A549 treated with Hydrocortisone at 1 μM for 4 hours (cell line): ENCODE measurements around the gene CD151. TPM values are rescaled to one million over a fixed set of nuclear protein-coding genes. Genes with fewer than 3 reads are reported as not detected.

Experiments used
- total RNA-seq: library from RNA; stranded (reverse); fragments of 200-300 nt; extraction: Qiagen RNA extraction; gene quantifications from 5 replicates; pipeline ENCODE4 v1.2.3, GENCODE V29; 2022

Gene CD151
- total RNA-seq: 809 to 892 TPM (median 846 TPM) in 5 replicates

GRCh38 chr11:832529-833113 is at the start of gene CD151:
TSS of gene CD151 (plus strand) at chr11:832952. CDS start at chr11:836070, 3,118 bp downstream.

GRCh38 chr11:789943-790342 is 42.8 kb upstream of the CD151 start, which contains the start of gene CEND1:
TSS of gene CEND1 (minus strand) at chr11:790090. CDS start at chr11:788576, 1,514 bp downstream.

GRCh38 chr11:798093-798713 is 34.5 kb upstream of the CD151 start, which contains the start of gene SLC25A22:
TSS of gene SLC25A22 (minus strand) at chr11:798281. CDS start at chr11:795006, 3,275 bp downstream.

GRCh38 chr11:809287-810039 is 23.3 kb upstream of the CD151 start, which contains the start of gene RPLP2:
TSS of gene RPLP2 (plus strand) at chr11:809967. CDS start at chr11:810235, 268 bp downstream.

GRCh38 chr11:818396-819128 is 14.2 kb upstream of the CD151 start, which contains the start of gene PNPLA2:
TSS of gene PNPLA2 (plus strand) at chr11:818914. CDS start at chr11:819719, 805 bp downstream.

GRCh38 chr11:827897-828192 is 4.9 kb upstream of the CD151 start, which contains the start of gene CRACR2B:
TSS of gene CRACR2B (plus strand) at chr11:827919. CDS start at chr11:828608, 689 bp downstream.

GRCh38 chr11:842370-843002 is 9.7 kb downstream of the CD151 start, which contains the start of the genes POLR2L and TSPAN4:
TSS of gene POLR2L (minus strand) at chr11:842529. CDS start at chr11:842508, 21 bp downstream.
TSS of gene TSPAN4 (plus strand) at chr11:842852. CDS start at chr11:850305, 7,453 bp downstream.

Other genes starting within 250 kb of the CD151 start
- gene IRF7, start 217.0 kb upstream of the CD151 start, total RNA-seq: 6.2 to 7.7 TPM (median 6.8 TPM) in 5 replicates
- gene CDHR5, start 208.0 kb upstream of the CD151 start, total RNA-seq: 0.03 to 0.13 TPM (median 0.03 TPM) in 3 of 5 replicates, not detected in the others
- not detected in 5 replicates for gene SCT, start 205.8 kb upstream of the CD151 start, total RNA-seq
- 0.10 to 0.31 TPM (median 0.22 TPM) in 5 replicates for gene DRD4, start 195.7 kb upstream of the CD151 start, total RNA-seq
- gene DEAF1, start 137.7 kb upstream of the CD151 start, total RNA-seq: 29.4 to 37.4 TPM (median 34.6 TPM) in 5 replicates
- 8.8 to 11.2 TPM (median 11.0 TPM) in 5 replicates for gene TMEM80, start 137.1 kb upstream of the CD151 start, total RNA-seq
- gene EPS8L2, start 126.7 kb upstream of the CD151 start, total RNA-seq: 86.6 to 123 TPM (median 114 TPM) in 5 replicates
- gene TALDO1, start 85.5 kb upstream of the CD151 start, total RNA-seq: 392 to 415 TPM (median 399 TPM) in 5 replicates
- 37.2 to 46.9 TPM (median 43.5 TPM) in 5 replicates for gene GATD1, start 55.5 kb upstream of the CD151 start, total RNA-seq
- gene CEND1, start 42.9 kb upstream of the CD151 start, total RNA-seq: 1.4 to 2.8 TPM (median 2.4 TPM) in 5 replicates
- gene SLC25A22, start 34.7 kb upstream of the CD151 start, total RNA-seq: 27.4 to 34.4 TPM (median 31.1 TPM) in 5 replicates
- 10.1 to 14.2 TPM (median 13.5 TPM) in 5 replicates for gene PIDD1, start 27.7 kb upstream of the CD151 start, total RNA-seq
- gene RPLP2, start 23.0 kb upstream of the CD151 start, total RNA-seq: 1,408 to 2,641 TPM (median 2,478 TPM) in 5 replicates
- 37.4 to 59.4 TPM (median 57.4 TPM) in 5 replicates for gene PNPLA2, start 14.0 kb upstream of the CD151 start, total RNA-seq
- gene CRACR2B, start 5.0 kb upstream of the CD151 start, total RNA-seq: 3.0 to 6.3 TPM (median 5.7 TPM) in 5 replicates
- 474 to 756 TPM (median 614 TPM) in 5 replicates for gene POLR2L, start 9.6 kb downstream of the CD151 start, total RNA-seq
- 139 to 194 TPM (median 190 TPM) in 5 replicates for gene TSPAN4, start 9.9 kb downstream of the CD151 start, total RNA-seq
- 69.2 to 82.1 TPM (median 73.1 TPM) in 5 replicates for gene CHID1, start 77.9 kb downstream of the CD151 start, total RNA-seq
- 31.5 to 37.2 TPM (median 34.2 TPM) in 5 replicates for gene AP2A2, start 92.9 kb downstream of the CD151 start, total RNA-seq
- gene MUC6, start 203.8 kb downstream of the CD151 start, total RNA-seq: not detected in 5 replicates
- 0.08 to 0.38 TPM (median 0.22 TPM) in 5 replicates for gene MUC2, start 241.9 kb downstream of the CD151 start, total RNA-seq